Sigmoid colon (tissue), 4 donors: Measurements from ENCODE around the gene SHLD3.

Source experiments
- EP300 ChIP-seq, 4 donors: sonication (generic); formaldehyde crosslinking; IDR thresholded peaks; one replicate each; pipeline ENCODE4 v1.6.1; 2017; ENCODE audit warnings: antibody characterized with exemption in 4 of 4
- POLR2A ChIP-seq, 2 donors: fragments of 450-650 bp; IDR thresholded peaks; one replicate each; pipeline ENCODE4 v1.6.1; 2016; ENCODE audit warnings: antibody characterized with exemption in 2 of 2, mild to moderate bottlenecking in 2 of 2, moderate library complexity in 2 of 2
- POLR2AphosphoS5 ChIP-seq, 4 donors: sonication (generic); formaldehyde crosslinking; IDR thresholded peaks; one replicate each; pipeline ENCODE4 v1.6.1; 2017; ENCODE audit warnings: antibody characterized with exemption in 4 of 4
- TF ChIP-seq, protein P1 (sequence below), 4 experiments: fragments of 450-650 bp in 3 of 4; fragments of 200-600 bp in 1 of 4; IDR thresholded peaks; one replicate each; pipeline ENCODE4 v1.5.1; 2016 to 2019; ENCODE audit warnings: antibody characterized with exemption in 4 of 4, mild to moderate bottlenecking in 3 of 4, moderate library complexity in 2 of 4

DNA sequence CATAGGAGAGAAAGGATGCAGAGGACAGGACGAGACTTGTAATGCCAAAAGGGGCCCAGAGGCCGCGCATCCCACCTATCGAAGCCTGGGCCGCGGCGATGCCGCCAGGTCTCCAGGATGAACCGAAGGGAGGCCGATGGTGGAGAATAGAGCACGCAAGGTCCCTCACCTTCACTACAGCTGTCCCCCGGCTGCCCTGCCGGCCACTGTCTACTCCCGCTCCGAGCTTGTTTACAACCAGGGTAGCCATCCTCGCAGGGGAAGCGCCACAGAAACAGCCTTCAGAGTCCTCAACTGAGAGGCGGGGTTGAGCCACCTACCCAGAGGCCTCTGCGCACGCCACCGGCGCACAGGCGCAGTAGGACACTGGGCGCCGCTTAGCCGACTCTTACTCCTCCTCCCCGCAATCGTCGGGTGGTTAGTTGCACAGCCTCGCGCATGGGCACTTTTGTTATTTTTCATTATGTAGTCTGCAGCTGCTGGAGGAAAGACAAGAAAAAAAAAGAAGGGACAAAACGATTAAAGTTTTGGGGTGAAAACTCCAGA, 729 bp upstream of the SHLD3 start, which contains the start of gene TRIM23:
- TF ChIP-seq, protein P1, sequence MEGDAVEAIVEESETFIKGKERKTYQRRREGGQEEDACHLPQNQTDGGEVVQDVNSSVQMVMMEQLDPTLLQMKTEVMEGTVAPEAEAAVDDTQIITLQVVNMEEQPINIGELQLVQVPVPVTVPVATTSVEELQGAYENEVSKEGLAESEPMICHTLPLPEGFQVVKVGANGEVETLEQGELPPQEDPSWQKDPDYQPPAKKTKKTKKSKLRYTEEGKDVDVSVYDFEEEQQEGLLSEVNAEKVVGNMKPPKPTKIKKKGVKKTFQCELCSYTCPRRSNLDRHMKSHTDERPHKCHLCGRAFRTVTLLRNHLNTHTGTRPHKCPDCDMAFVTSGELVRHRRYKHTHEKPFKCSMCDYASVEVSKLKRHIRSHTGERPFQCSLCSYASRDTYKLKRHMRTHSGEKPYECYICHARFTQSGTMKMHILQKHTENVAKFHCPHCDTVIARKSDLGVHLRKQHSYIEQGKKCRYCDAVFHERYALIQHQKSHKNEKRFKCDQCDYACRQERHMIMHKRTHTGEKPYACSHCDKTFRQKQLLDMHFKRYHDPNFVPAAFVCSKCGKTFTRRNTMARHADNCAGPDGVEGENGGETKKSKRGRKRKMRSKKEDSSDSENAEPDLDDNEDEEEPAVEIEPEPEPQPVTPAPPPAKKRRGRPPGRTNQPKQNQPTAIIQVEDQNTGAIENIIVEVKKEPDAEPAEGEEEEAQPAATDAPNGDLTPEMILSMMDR (IDR thresholded peaks at IDR 0.05): no peak
- TF ChIP-seq POLR2AphosphoS5 (IDR thresholded peaks at IDR 0.05) (peak; percentile 21 to 81 (median 79)), POLR2A (IDR thresholded peaks at IDR 0.05) (peak in 1 of 2 donors; percentile 10), EP300 (IDR thresholded peaks at IDR 0.05) (no peak)
